Tibial artery (tissue), 4 donors: Measurements from ENCODE around the gene TBC1D10B.
"Not testable (repeated sequence)": the region's sequence is repeated elsewhere in the genome, so short reads cannot be mapped to it uniquely, and the experiment has no call there.

Experiments
- DNase-seq, 2 donors: peaks; one replicate each; pipeline ENCODE4 v3.0.0-alpha.2; 2019
- H3K27ac ChIP-seq, 2 donors: fragments of 200-600 bp; sonication (generic) in 1 of 2; 1 replicate in 1 of 2; 2 replicates in 1 of 2; pipeline ENCODE4 v1.5.1; 2018 to 2019; ENCODE audit warnings: mild to moderate bottlenecking in 1 of 2
- H3K27me3 ChIP-seq, 2 donors: fragments of 200-600 bp; sonication (generic) in 1 of 2; one replicate each; pipeline versions ENCODE4 v1.5.1 to v1.6.0; 2016 to 2019
- H3K36me3 ChIP-seq, 3 donors: fragments of 200-600 bp; sonication (generic) in 2 of 3; one replicate each; pipeline ENCODE4 v1.5.1; 2016 to 2019; ENCODE audit warnings: mild to moderate bottlenecking in 2 of 3
- H3K4me1 ChIP-seq, 4 donors: fragments of 200-600 bp; sonication (generic) in 2 of 4; 1 replicate in 3 of 4; 2 replicates in 1 of 4; pipeline ENCODE4 v1.5.1; 2016 to 2019
- H3K4me3 ChIP-seq, 2 donors: fragments of 200-600 bp; sonication (generic) in 1 of 2; 1 replicate in 1 of 2; 2 replicates in 1 of 2; pipeline ENCODE4 v1.5.1; 2018 to 2019; ENCODE audit warnings: mild to moderate bottlenecking in 2 of 2
- H3K9me3 ChIP-seq, 3 donors: fragments of 200-600 bp; sonication (generic) in 1 of 3; one replicate each; pipeline ENCODE4 v1.5.1; 2016 to 2019
- intact Hi-C: fragments of 100-400 bp; cut with DNase I; formaldehyde crosslinking; loops from one replicate; pipeline ENCODE4 v1.15.0; 2023; ENCODE audit warnings: low total_unique reads

Gene TBC1D10B

DNA sequence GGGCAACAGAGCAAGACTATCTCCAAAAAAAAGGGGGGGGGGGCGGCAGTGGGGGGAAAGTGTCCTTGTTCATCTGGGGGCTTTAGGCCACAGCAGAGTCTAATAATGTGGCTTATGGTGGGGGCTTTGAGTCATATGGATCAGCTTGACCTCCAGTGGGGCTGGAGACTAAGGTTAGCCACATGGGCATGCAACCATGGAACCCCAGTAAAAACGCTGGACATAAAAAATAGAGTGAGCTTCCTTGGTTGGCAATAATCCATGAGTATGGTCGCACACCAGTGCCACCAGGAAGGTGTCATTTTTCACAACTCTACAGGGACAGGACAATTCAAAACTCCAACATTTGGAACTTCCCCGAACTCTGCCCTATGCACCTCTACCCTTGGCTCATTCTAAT lies 59.4 kb downstream of the TBC1D10B start:
- intact Hi-C loops, H3K9me3 ChIP-seq, DNase-seq, H3K4me3 ChIP-seq, H3K36me3 ChIP-seq, H3K27me3 ChIP-seq, H3K27ac ChIP-seq: not testable (repeated sequence)
- peaks cover 0 to 15% (median 2%) of the 10 kb centered on the region in 4 donors for H3K4me1 ChIP-seq

DNA sequence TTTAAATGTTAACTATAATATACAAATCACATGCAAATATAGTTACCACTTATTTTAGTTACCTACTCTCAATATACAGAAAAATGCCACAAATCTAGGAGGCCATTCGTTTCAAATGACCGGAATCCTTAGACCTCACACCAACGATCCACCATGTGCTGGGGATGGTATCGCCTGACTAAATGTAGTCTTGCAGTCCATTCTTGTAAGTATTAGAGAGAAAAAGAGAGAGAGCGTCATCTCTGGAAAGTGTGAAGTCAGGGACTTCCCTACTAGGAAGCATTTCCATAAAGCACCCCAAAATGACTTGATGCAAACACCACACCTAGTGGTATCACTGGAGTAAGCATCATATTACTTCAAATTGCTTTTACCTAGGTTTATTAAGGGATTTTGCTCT lies 61.0 kb downstream of the TBC1D10B start:
- intact Hi-C loops, H3K27me3 ChIP-seq, DNase-seq, H3K9me3 ChIP-seq, H3K4me3 ChIP-seq, H3K36me3 ChIP-seq, H3K27ac ChIP-seq: not testable (repeated sequence)
- peaks cover 0 to 15% (median 2%) of the 10 kb centered on the region in 4 donors for H3K4me1 ChIP-seq
